ENCODE data around the gene SUN1. TPM values are rescaled to one million over a fixed set of nuclear protein-coding genes. Genes with fewer than 3 reads are reported as not detected.
A peak's percentile ranks its signal among the peaks of the same experiment; 100 is the strongest.

The SUN1 gene
- total RNA-seq, 5 donors from 2014 or later (not counting 1 experiment from before 2014, with no cell fraction given) = 90.8 to 299 (median 279) TPM

DNA sequence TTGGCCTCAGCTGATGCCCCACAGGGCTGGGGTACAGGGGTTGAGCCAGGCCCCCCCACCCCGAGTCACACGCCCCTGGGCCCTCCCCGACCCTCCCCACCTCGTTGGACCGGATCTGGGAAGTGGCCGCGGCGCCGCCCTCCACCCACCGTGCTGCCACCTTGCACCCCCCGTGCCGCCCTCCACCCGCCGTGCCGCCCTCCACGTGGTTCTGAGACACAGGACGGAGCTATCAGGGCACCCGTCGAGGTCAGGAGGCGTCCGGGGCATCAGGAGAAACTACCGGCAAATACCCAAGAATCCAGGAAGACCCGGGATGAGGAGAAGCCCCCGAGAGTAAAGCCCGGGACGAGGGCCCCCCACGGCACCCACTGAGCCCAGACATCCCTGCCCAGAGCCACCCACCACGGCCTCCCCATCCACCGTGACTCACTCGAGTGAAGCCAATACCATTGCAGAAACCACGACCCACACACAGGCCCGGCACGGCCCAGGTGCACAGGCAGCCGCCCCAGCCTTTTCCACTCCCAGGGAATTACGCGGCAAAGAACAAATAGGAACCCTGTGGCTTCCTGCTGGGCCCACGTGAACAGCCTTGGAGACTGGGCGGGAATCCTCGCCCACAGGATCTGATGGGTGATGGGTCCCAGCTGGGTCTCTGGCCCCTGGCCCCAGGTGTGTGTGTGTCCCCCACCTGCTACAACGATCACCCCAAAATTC is 88.2 kb downstream of the SUN1 start:
- no peak overlapping the region for H3K4me3 ChIP-seq (ENCODE audit: control insufficient read depth in 1 of 2, extremely low read depth in 1 of 2, low read length in 1 of 2)
- H3K27me3 ChIP-seq (replicated peaks in 1 of 2; ENCODE audit: control insufficient read depth in 2 of 2, extremely low read depth in 1 of 2, insufficient read depth in 2 of 2, low read length in 1 of 2) = no peaks in the 10 kb centered on the region
- DNase-seq (peak in 2 of 35 experiments; percentile 2 to 17), ATAC-seq (replicated peaks in 1 of 4) (no peak)
- no peaks in the 10 kb centered on the region for H3K9me3 Mint-ChIP-seq
- H3K36me3 ChIP-seq (ENCODE audit: control insufficient read depth in 2 of 2, extremely low read depth in 1 of 2, insufficient read depth in 1 of 2, low read length in 1 of 2) = no peaks in the 10 kb centered on the region
- 78% methylated on average over 31 of the region's 40 CpGs for WGBS (ENCODE audit: insufficient coverage)
- ChIA-PET POLR2A (no interaction called here), CTCF (no interaction called here)
- H3K27me3 Mint-ChIP-seq = no peaks in the 10 kb centered on the region
- peaks cover 21 to 42% (median 32%) of the 10 kb centered on the region in 3 donors for H3K4me1 Mint-ChIP-seq
- H3K27ac Mint-ChIP-seq = peak overlapping the region; percentile 63 to 73
- no peaks in the 10 kb centered on the region for H3K36me3 Mint-ChIP-seq
- peak overlapping the region in 2 of 3 donors; percentile 21 to 89 for H3K4me3 Mint-ChIP-seq
- peaks cover 20 to 56% of the 10 kb centered on the region in 2 experiments for H3K4me1 ChIP-seq (ENCODE audit: control insufficient read depth in 1 of 2, extremely low read depth in 1 of 2, insufficient read depth in 2 of 2, low read length in 2 of 2)
- no peak overlapping the region for H3K27ac ChIP-seq (ENCODE audit: low read length)
- no peaks in the 10 kb centered on the region for H3K9me3 ChIP-seq

GRCh38 chr7:921071-921461 is 88.8 kb downstream of the SUN1 start:
- Histone ChIP-seq H3K36me3 (ENCODE audit: control insufficient read depth in 2 of 2, extremely low read depth in 1 of 2, insufficient read depth in 1 of 2, low read length in 1 of 2) (no peaks in the 10 kb centered on the region), H3K27ac (ENCODE audit: low read length) (no peak overlapping the region), H3K4me3 (ENCODE audit: control insufficient read depth in 1 of 2, extremely low read depth in 1 of 2, low read length in 1 of 2) (no peak overlapping the region), H3K27me3 (replicated peaks in 1 of 2; ENCODE audit: control insufficient read depth in 2 of 2, extremely low read depth in 1 of 2, insufficient read depth in 2 of 2, low read length in 1 of 2) (no peaks in the 10 kb centered on the region), H3K4me1 (ENCODE audit: control insufficient read depth in 1 of 2, extremely low read depth in 1 of 2, insufficient read depth in 2 of 2, low read length in 2 of 2) (peaks cover 20 to 62% of the 10 kb centered on the region in 2 experiments), H3K9me3 (no peaks in the 10 kb centered on the region)
- Mint-ChIP-seq H3K9me3 (no peaks in the 10 kb centered on the region), H3K4me1 (peaks cover 21 to 40% (median 32%) of the 10 kb centered on the region in 3 donors), H3K36me3 (no peaks in the 10 kb centered on the region), H3K27me3 (no peaks in the 10 kb centered on the region), H3K4me3 (peak overlapping the region; percentile 13 to 89 (median 21)), H3K27ac (peak overlapping the region; percentile 63 to 73)
- DNase-seq (no peak), ATAC-seq (replicated peaks in 1 of 4) (no peak)
- WGBS (ENCODE audit: insufficient coverage) = 99% methylated on average over 10 of the region's 15 CpGs
- ChIA-PET POLR2A (no interaction called here), CTCF (no interaction called here)

- ChIA-PET POLR2A (no interaction called here), CTCF (no interaction called here)
- Mint-ChIP-seq H3K36me3 (no peaks in the 10 kb centered on the region), H3K9me3 (no peaks in the 10 kb centered on the region), H3K4me1 (peaks cover 21 to 40% (median 32%) of the 10 kb centered on the region in 3 donors), H3K27ac (peak overlapping the region; percentile 63 to 73), H3K27me3 (no peaks in the 10 kb centered on the region), H3K4me3 (peak overlapping the region; percentile 41 to 89 (median 41))
- ATAC-seq (replicated peaks in 1 of 4) = no peak
- peak overlapping the region; percentile 82 for H3K27ac ChIP-seq (ENCODE audit: low read length)
- H3K4me1 ChIP-seq (ENCODE audit: control insufficient read depth in 1 of 2, extremely low read depth in 1 of 2, insufficient read depth in 2 of 2, low read length in 2 of 2) = peaks cover 20 to 69% of the 10 kb centered on the region in 2 experiments
- peak in 3 of 35 experiments; percentile 3 to 45 (median 24) for DNase-seq
- no peaks in the 10 kb centered on the region for H3K36me3 ChIP-seq (ENCODE audit: control insufficient read depth in 2 of 2, extremely low read depth in 1 of 2, insufficient read depth in 1 of 2, low read length in 1 of 2)
- peak overlapping the region; percentile 45 to 72 for H3K4me3 ChIP-seq (ENCODE audit: control insufficient read depth in 1 of 2, extremely low read depth in 1 of 2, low read length in 1 of 2)
- H3K27me3 ChIP-seq (replicated peaks in 1 of 2; ENCODE audit: control insufficient read depth in 2 of 2, extremely low read depth in 1 of 2, insufficient read depth in 2 of 2, low read length in 1 of 2) = no peaks in the 10 kb centered on the region
- 41% methylated on average over 34 of the region's 36 CpGs for WGBS (ENCODE audit: insufficient coverage)
- no peaks in the 10 kb centered on the region for H3K9me3 ChIP-seq
Measured at GRCh38 chr7:921581-922333, 89.5 kb downstream of the SUN1 start.

DNA sequence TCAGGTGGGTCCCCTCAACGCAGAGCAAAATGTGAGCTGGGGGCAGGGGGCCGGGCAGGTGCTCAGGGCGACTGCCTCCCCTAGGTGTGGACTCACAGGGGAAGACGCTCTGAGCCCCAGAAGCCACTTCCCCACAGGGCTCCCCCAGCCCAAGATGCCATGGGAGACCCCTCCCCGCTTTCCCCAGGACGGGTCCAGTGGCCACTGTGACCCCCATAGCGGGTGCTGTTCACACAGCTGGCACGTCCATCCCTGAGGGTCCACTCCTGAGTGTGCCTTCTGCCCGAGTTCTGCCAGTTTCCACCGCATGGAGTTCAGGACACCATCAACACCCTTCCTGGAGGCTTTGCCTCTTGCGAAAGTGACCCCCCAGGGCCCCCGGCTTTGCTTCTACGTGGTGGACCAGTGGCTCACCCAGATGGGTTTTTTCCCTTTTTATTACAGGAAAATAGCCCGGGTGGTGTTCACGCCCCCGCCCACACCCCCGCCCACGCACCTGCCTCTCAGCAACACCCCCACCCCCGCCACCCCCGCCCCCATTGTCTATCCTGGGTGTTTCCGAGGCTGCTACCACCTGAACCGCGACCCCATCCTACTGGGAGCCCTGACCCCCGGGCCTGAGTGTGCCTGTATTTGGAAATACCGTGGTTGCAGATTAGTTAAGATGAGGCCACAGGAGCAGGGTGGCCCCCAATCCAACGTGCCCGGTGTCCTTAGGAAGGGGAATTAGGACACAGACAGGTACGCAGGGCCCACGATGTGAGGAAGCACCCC is 90.2 kb downstream of the SUN1 start:
- no peaks in the 10 kb centered on the region for H3K36me3 Mint-ChIP-seq
- Histone ChIP-seq H3K36me3 (ENCODE audit: control insufficient read depth in 2 of 2, extremely low read depth in 1 of 2, insufficient read depth in 1 of 2, low read length in 1 of 2) (no peaks in the 10 kb centered on the region), H3K9me3 (no peaks in the 10 kb centered on the region), H3K27ac (ENCODE audit: low read length) (peak overlapping the region; percentile 96), H3K4me1 (ENCODE audit: control insufficient read depth in 1 of 2, extremely low read depth in 1 of 2, insufficient read depth in 2 of 2, low read length in 2 of 2) (peaks cover 20 to 77% of the 10 kb centered on the region in 2 experiments), H3K27me3 (replicated peaks in 1 of 2; ENCODE audit: control insufficient read depth in 2 of 2, extremely low read depth in 1 of 2, insufficient read depth in 2 of 2, low read length in 1 of 2) (no peaks in the 10 kb centered on the region), H3K4me3 (ENCODE audit: control insufficient read depth in 1 of 2, extremely low read depth in 1 of 2, low read length in 1 of 2) (peak overlapping the region; percentile 72 to 83)
- H3K9me3 Mint-ChIP-seq = no peaks in the 10 kb centered on the region
- peak overlapping the region; percentile 91 to 94 for H3K27ac Mint-ChIP-seq
- peaks cover 21 to 44% (median 32%) of the 10 kb centered on the region in 3 donors for H3K4me1 Mint-ChIP-seq
- ATAC-seq (replicated peaks in 1 of 4) (peak; percentile 2 to 5 (median 3)), DNase-seq (peak in 11 of 35 experiments; percentile 6 to 58 (median 34))
- H3K4me3 Mint-ChIP-seq = peak overlapping the region; percentile 75 to 89 (median 84)
- H3K27me3 Mint-ChIP-seq = no peaks in the 10 kb centered on the region
- WGBS (ENCODE audit: insufficient coverage) = 7% methylated on average over 17 of the region's 29 CpGs
- ChIA-PET CTCF (interaction anchor here in 1 of 2 donors (0.7 to 1.4 kb wide), 3 partner anchors 12 to 110 kb away, joined by 4 to 5 read pairs (median 5); no protein-coding TSS in a partner anchor), POLR2A (interaction anchor here (0.7 to 1.1 kb wide), 3 partner anchors 12 to 216 kb away, joined by 3 read pairs; partner anchors contain the start of gene COX19 (in 1 of the 2))

DNA sequence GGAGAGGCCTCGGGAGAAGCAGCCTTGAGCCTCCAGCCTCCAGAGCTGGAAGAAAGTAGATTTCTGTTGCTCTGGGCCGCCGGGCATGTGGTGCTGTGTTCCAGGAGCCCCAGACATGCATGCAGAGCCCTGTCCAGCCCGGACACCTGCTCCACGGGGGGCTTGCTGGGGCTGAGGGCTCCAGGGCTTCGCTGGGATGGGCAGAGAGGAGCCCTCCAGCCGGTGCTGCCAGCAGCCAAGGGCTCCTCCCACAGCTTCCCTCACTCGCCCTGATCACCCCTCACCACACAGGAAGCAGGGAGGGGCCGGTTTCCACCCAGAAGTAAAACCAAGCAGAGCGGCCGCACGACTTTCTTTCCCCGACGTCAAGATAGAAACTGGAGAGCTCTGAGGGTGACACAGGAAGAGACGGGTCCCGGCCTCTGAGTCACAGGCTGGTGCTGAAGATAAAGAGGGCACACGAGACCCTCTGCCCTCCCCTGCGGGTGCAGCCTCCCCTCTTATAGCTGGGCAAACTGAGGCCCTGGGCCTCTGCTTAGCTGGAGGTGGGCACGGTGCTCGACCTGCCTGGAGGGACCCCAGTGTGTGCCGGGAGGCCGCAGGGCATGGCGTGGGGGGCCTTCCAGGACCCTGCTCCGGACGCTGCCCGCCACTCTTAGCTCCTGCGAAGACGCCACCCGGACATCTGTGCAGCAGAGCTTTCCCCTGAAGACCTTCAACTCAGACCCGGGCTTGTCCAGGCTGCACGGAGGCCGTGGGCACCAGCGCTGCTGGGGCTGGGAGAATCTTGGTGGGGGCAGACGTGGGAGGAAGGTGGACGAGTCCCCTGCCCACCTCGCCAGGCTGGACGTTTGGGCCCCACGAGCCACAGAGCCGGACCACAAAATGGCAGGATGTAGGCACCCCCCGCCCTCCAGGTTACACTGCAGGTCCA is 91.1 kb downstream of the SUN1 start:
- H3K27me3 Mint-ChIP-seq = no peaks in the 10 kb centered on the region
- ATAC-seq (replicated peaks in 1 of 4) (peak; percentile 89 to 95 (median 92)), DNase-seq (peak; percentile 85 to 95 (median 92))
- H3K4me1 ChIP-seq (ENCODE audit: control insufficient read depth in 1 of 2, extremely low read depth in 1 of 2, insufficient read depth in 2 of 2, low read length in 2 of 2) = peaks cover 20 to 78% of the 10 kb centered on the region in 2 experiments
- H3K36me3 ChIP-seq (ENCODE audit: control insufficient read depth in 2 of 2, extremely low read depth in 1 of 2, insufficient read depth in 1 of 2, low read length in 1 of 2) = no peaks in the 10 kb centered on the region
- peaks cover 21 to 43% (median 32%) of the 10 kb centered on the region in 3 donors for H3K4me1 Mint-ChIP-seq
- H3K4me3 Mint-ChIP-seq = peak overlapping the region; percentile 75 to 89 (median 84)
- peak overlapping the region; percentile 96 for H3K27ac ChIP-seq (ENCODE audit: low read length)
- H3K9me3 ChIP-seq = no peaks in the 10 kb centered on the region
- H3K27ac Mint-ChIP-seq = peak overlapping the region; percentile 91 to 94
- ChIA-PET POLR2A (interaction anchor here (0.7 to 1.1 kb wide), 3 partner anchors 13 to 215 kb away, joined by 3 read pairs; partner anchors contain the start of gene COX19 (in 1 of the 2)), CTCF (interaction anchor here (0.6 to 1.4 kb wide), 4 partner anchors 13 to 111 kb away, joined by 3 to 5 read pairs (median 4); no protein-coding TSS in a partner anchor)
- 2% methylated on average over 29 of the region's 40 CpGs for WGBS (ENCODE audit: insufficient coverage)
- H3K27me3 ChIP-seq (replicated peaks in 1 of 2; ENCODE audit: control insufficient read depth in 2 of 2, extremely low read depth in 1 of 2, insufficient read depth in 2 of 2, low read length in 1 of 2) = no peaks in the 10 kb centered on the region
- H3K4me3 ChIP-seq (ENCODE audit: control insufficient read depth in 1 of 2, extremely low read depth in 1 of 2, low read length in 1 of 2) = peak overlapping the region; percentile 67 to 83
- H3K36me3 Mint-ChIP-seq = no peaks in the 10 kb centered on the region
- H3K9me3 Mint-ChIP-seq = no peaks in the 10 kb centered on the region

All from T-cell (primary cell).